ENCODE measurements around the gene RDH16. TPM values are rescaled to one million over a fixed set of nuclear protein-coding genes. Genes with fewer than 3 reads are reported as not detected.
"Not testable (repeated sequence)": the region's sequence is repeated elsewhere in the genome, so short reads cannot be mapped to it uniquely, and the experiment has no call there.

The RDH16 gene
- total RNA-seq, 2 experiments from 2014 or later: 0.18 to 0.32 TPM

GRCh38 chr12:56932867-56933266 lies 24.5 kb downstream of the RDH16 start:
- Mint-ChIP-seq H3K9me3 (ENCODE audit: low read depth) (no peaks in the 10 kb centered on the region), H3K4me1 (peaks cover 6% of the 10 kb centered on the region), H3K27ac (no peak overlapping the region), H3K4me3 (no peak overlapping the region), H3K36me3 (ENCODE audit: low read depth) (no peaks in the 10 kb centered on the region), H3K27me3 (peaks cover 3% of the 10 kb centered on the region)
- ChIA-PET POLR2A (no interaction called here), CTCF (no interaction called here)
- intact Hi-C loops (cut with DNase I, micrococcal nuclease): no loop called here
- ATAC-seq: no peak
- DNase-seq: no peak

- ChIA-PET CTCF (no interaction called here), POLR2A (no interaction called here)
- intact Hi-C loops (cut with DNase I, micrococcal nuclease): no loop called here
- no peak for ATAC-seq
- no peak overlapping the region for H3K27ac Mint-ChIP-seq
- peaks cover 6% of the 10 kb centered on the region for H3K4me1 Mint-ChIP-seq
- DNase-seq: no peak
- H3K4me3 Mint-ChIP-seq: no peak overlapping the region
- H3K27me3 Mint-ChIP-seq: no peaks in the 10 kb centered on the region
- H3K36me3 Mint-ChIP-seq (ENCODE audit: low read depth): no peaks in the 10 kb centered on the region
- H3K9me3 Mint-ChIP-seq (ENCODE audit: low read depth): no peaks in the 10 kb centered on the region
These were observed 25.3 kb downstream of the RDH16 start for GRCh38 chr12:56932146-56932545.

GRCh38 chr12:56931474-56931978 lies 25.9 kb downstream of the RDH16 start:
- ChIA-PET CTCF (interaction anchor here (0.5 to 1.1 kb wide), 2 partner anchors 11 to 180 kb away, joined by 3 to 4 read pairs; no protein-coding TSS in a partner anchor), POLR2A (no interaction called here)
- Mint-ChIP-seq H3K27ac (no peak overlapping the region), H3K9me3 (ENCODE audit: low read depth) (no peaks in the 10 kb centered on the region), H3K36me3 (ENCODE audit: low read depth) (no peaks in the 10 kb centered on the region), H3K4me3 (no peak overlapping the region), H3K4me1 (peaks cover 6% of the 10 kb centered on the region), H3K27me3 (no peaks in the 10 kb centered on the region)
- ATAC-seq (no peak), DNase-seq (peak; percentile 28)
- intact Hi-C loops (cut with DNase I, micrococcal nuclease): no loop called here

GRCh38 chr12:56930241-56930640 lies 27.2 kb downstream of the RDH16 start:
- Mint-ChIP-seq H3K27ac (no peak overlapping the region), H3K4me3 (no peak overlapping the region), H3K27me3 (peaks cover 2% of the 10 kb centered on the region), H3K9me3 (ENCODE audit: low read depth) (no peaks in the 10 kb centered on the region), H3K36me3 (ENCODE audit: low read depth) (no peaks in the 10 kb centered on the region), H3K4me1 (peaks cover 6% of the 10 kb centered on the region)
- CTCF ChIA-PET: no interaction called here
- intact Hi-C loops (cut with DNase I, micrococcal nuclease): no loop called here
- no peak for ATAC-seq
- POLR2A ChIA-PET: no interaction called here
- DNase-seq: no peak

GRCh38 chr12:56929780-56930179 lies 27.6 kb downstream of the RDH16 start:
- H3K9me3 Mint-ChIP-seq (ENCODE audit: low read depth): no peaks in the 10 kb centered on the region
- ChIA-PET POLR2A (no interaction called here), CTCF (interaction anchor here (0.8 to 1.2 kb wide), 2 partner anchors 59 to 72 kb away, joined by 3 to 4 read pairs; no protein-coding TSS in a partner anchor)
- intact Hi-C loops (cut with DNase I, micrococcal nuclease): no loop called here
- H3K36me3 Mint-ChIP-seq (ENCODE audit: low read depth): no peaks in the 10 kb centered on the region
- no peak overlapping the region for H3K27ac Mint-ChIP-seq
- H3K4me3 Mint-ChIP-seq: no peak overlapping the region
- H3K27me3 Mint-ChIP-seq: peaks cover 2% of the 10 kb centered on the region
- ATAC-seq (no peak), DNase-seq (no peak)
- H3K4me1 Mint-ChIP-seq: peaks cover 6% of the 10 kb centered on the region

GRCh38 chr12:56928262-56928661 lies 29.1 kb downstream of the RDH16 start:
- Mint-ChIP-seq H3K9me3 (ENCODE audit: low read depth) (no peaks in the 10 kb centered on the region), H3K27me3 (peaks cover 2% of the 10 kb centered on the region), H3K4me3 (no peak overlapping the region), H3K27ac (no peak overlapping the region), H3K4me1 (peaks cover 6% of the 10 kb centered on the region), H3K36me3 (ENCODE audit: low read depth) (no peaks in the 10 kb centered on the region)
- intact Hi-C loops (cut with DNase I, micrococcal nuclease): no loop called here
- ATAC-seq (no peak), DNase-seq (no peak)
- POLR2A ChIA-PET: no interaction called here
- CTCF ChIA-PET: interaction anchor here (0.9 to 1.2 kb wide), 2 partner anchors 60 to 134 kb away, joined by 3 to 4 read pairs; no protein-coding TSS in a partner anchor

GRCh38 chr12:56927281-56927680 lies 30.1 kb downstream of the RDH16 start:
- Mint-ChIP-seq H3K4me1 (peaks cover 6% of the 10 kb centered on the region), H3K27ac (no peak overlapping the region), H3K27me3 (peaks cover 2% of the 10 kb centered on the region), H3K4me3 (no peak overlapping the region), H3K9me3 (ENCODE audit: low read depth) (no peaks in the 10 kb centered on the region), H3K36me3 (ENCODE audit: low read depth) (no peaks in the 10 kb centered on the region)
- ATAC-seq (no peak), DNase-seq (no peak)
- POLR2A ChIA-PET: no interaction called here
- intact Hi-C loops (cut with DNase I, micrococcal nuclease): no loop called here
- CTCF ChIA-PET: interaction anchor here (1.0 kb wide), 1 partner anchor 10 kb away, joined by 3 read pairs; no protein-coding TSS in a partner anchor

- intact Hi-C loops (cut with DNase I, micrococcal nuclease): no loop called here
- Mint-ChIP-seq H3K4me3 (no peak overlapping the region), H3K9me3 (ENCODE audit: low read depth) (peaks cover 3% of the 10 kb centered on the region), H3K4me1 (no peaks in the 10 kb centered on the region), H3K27me3 (peaks cover 2% of the 10 kb centered on the region), H3K27ac (no peak overlapping the region), H3K36me3 (ENCODE audit: low read depth) (no peaks in the 10 kb centered on the region)
- CTCF ChIA-PET: no interaction called here
- POLR2A ChIA-PET: no interaction called here
- DNase-seq (no peak), ATAC-seq (no peak)
These were observed 35.4 kb downstream of the RDH16 start for GRCh38 chr12:56922031-56922430.

- ATAC-seq: no peak
- Mint-ChIP-seq H3K4me3 (no peak overlapping the region), H3K36me3 (ENCODE audit: low read depth) (no peaks in the 10 kb centered on the region), H3K9me3 (ENCODE audit: low read depth) (peaks cover 3% of the 10 kb centered on the region), H3K4me1 (no peaks in the 10 kb centered on the region), H3K27me3 (peaks cover 4% of the 10 kb centered on the region), H3K27ac (no peak overlapping the region)
- no peak for DNase-seq
- intact Hi-C loops (cut with DNase I, micrococcal nuclease): no loop called here
- ChIA-PET POLR2A (no interaction called here), CTCF (interaction anchor here (0.7 to 0.9 kb wide), 2 partner anchors 10 to 191 kb away, joined by 3 read pairs; no protein-coding TSS in a partner anchor)
These were observed 36.1 kb downstream of the RDH16 start for GRCh38 chr12:56921346-56921745.

GRCh38 chr12:56918139-56918538 lies 39.3 kb downstream of the RDH16 start:
- ATAC-seq; CTCF ChIA-PET; H3K27me3 Mint-ChIP-seq; H3K9me3 Mint-ChIP-seq (ENCODE audit: low read depth); H3K27ac Mint-ChIP-seq; H3K4me1 Mint-ChIP-seq; intact Hi-C loops (cut with DNase I, micrococcal nuclease); DNase-seq; H3K36me3 Mint-ChIP-seq (ENCODE audit: low read depth); H3K4me3 Mint-ChIP-seq; POLR2A ChIA-PET: not testable (repeated sequence)

GRCh38 chr12:56916996-56917333 lies 40.4 kb downstream of the RDH16 start:
- POLR2A ChIA-PET: interaction anchor here (0.6 kb wide), 1 partner anchor 104 kb away, joined by 3 read pairs; no protein-coding TSS in a partner anchor
- Mint-ChIP-seq H3K36me3 (ENCODE audit: low read depth) (no peaks in the 10 kb centered on the region), H3K9me3 (ENCODE audit: low read depth) (peaks cover 3% of the 10 kb centered on the region), H3K27ac (no peak overlapping the region), H3K27me3 (peaks cover 4% of the 10 kb centered on the region), H3K4me3 (no peak overlapping the region), H3K4me1 (no peaks in the 10 kb centered on the region)
- ATAC-seq: no peak
- DNase-seq: no peak
- intact Hi-C loops (cut with DNase I, micrococcal nuclease): no loop called here
- CTCF ChIA-PET: interaction anchor here (1.2 kb wide), 1 partner anchor 10 kb away, joined by 3 read pairs; no protein-coding TSS in a partner anchor

GRCh38 chr12:56916296-56916995 lies 41.0 kb downstream of the RDH16 start:
- DNase-seq (no peak), ATAC-seq (no peak)
- H3K4me1 Mint-ChIP-seq: no peaks in the 10 kb centered on the region
- intact Hi-C loops (cut with DNase I, micrococcal nuclease): no loop called here
- ChIA-PET CTCF (interaction anchor here (1.2 kb wide), 1 partner anchor 10 kb away, joined by 3 read pairs; no protein-coding TSS in a partner anchor), POLR2A (no interaction called here)
- no peaks in the 10 kb centered on the region for H3K36me3 Mint-ChIP-seq (ENCODE audit: low read depth)
- peaks cover 3% of the 10 kb centered on the region for H3K9me3 Mint-ChIP-seq (ENCODE audit: low read depth)
- H3K27ac Mint-ChIP-seq: no peak overlapping the region
- peaks cover 5% of the 10 kb centered on the region for H3K27me3 Mint-ChIP-seq
- no peak overlapping the region for H3K4me3 Mint-ChIP-seq

Measured in activated CD4-positive, alpha-beta T cell treated with anti-CD3 and anti-CD28 coated beads for 36 hours (primary cell).